ENCODE measurements around the gene KLHL36. TPM values are rescaled to one million over a fixed set of nuclear protein-coding genes. Genes with fewer than 3 reads are reported as not detected.
"Not testable (repeated sequence)": the region's sequence is repeated elsewhere in the genome, so short reads cannot be mapped to it uniquely, and the experiment has no call there.

Gene KLHL36
- polyA plus RNA-seq, 4 donors = 22.4 to 34.5 (median 29.4) TPM

GRCh38 chr16:84614968-84615813 is 33.1 kb upstream of the KLHL36 start:
- no peak for DNase-seq (ENCODE audit: low read depth in 4 of 4, low spot score in 2 of 4)

- DNase-seq (ENCODE audit: low read depth in 4 of 4, low spot score in 2 of 4) = peak in 1 of 4 donors; percentile 52
Observed at GRCh38 chr16:84616515-84616914, 31.8 kb upstream of the KLHL36 start.

GRCh38 chr16:84617041-84617790 is 31.1 kb upstream of the KLHL36 start:
- no peak for DNase-seq (ENCODE audit: low read depth in 4 of 4, low spot score in 2 of 4)

- DNase-seq (ENCODE audit: low read depth in 4 of 4, low spot score in 2 of 4) = peak in 3 of 4 donors; percentile 80 to 94 (median 89)
Observed at GRCh38 chr16:84617791-84618580, 30.3 kb upstream of the KLHL36 start, which contains the start of gene COTL1. TSS of gene COTL1 (minus strand) at chr16:84618078. CDS start at chr16:84617914, 164 bp downstream.

GRCh38 chr16:84618581-84619460 is 29.5 kb upstream of the KLHL36 start:
- DNase-seq (ENCODE audit: low read depth in 4 of 4, low spot score in 2 of 4) = no peak

GRCh38 chr16:84620913-84621312 is 27.4 kb upstream of the KLHL36 start:
- DNase-seq (ENCODE audit: low read depth in 4 of 4, low spot score in 2 of 4) = not testable (repeated sequence)

- DNase-seq (ENCODE audit: low read depth in 4 of 4, low spot score in 2 of 4) = no peak
Observed at GRCh38 chr16:84625556-84625955, 22.8 kb upstream of the KLHL36 start.

GRCh38 chr16:84628226-84628731 is 20.0 kb upstream of the KLHL36 start:
- no peak for DNase-seq (ENCODE audit: low read depth in 4 of 4, low spot score in 2 of 4)

- DNase-seq (ENCODE audit: low read depth in 4 of 4, low spot score in 2 of 4) = no peak
Observed at GRCh38 chr16:84629580-84629979, 18.7 kb upstream of the KLHL36 start.

GRCh38 chr16:84630009-84630408 is 18.3 kb upstream of the KLHL36 start:
- no peak for DNase-seq (ENCODE audit: low read depth in 4 of 4, low spot score in 2 of 4)

GRCh38 chr16:84630446-84631152 is 17.7 kb upstream of the KLHL36 start:
- DNase-seq (ENCODE audit: low read depth in 4 of 4, low spot score in 2 of 4) = no peak

GRCh38 chr16:84631153-84631466 is 17.2 kb upstream of the KLHL36 start:
- DNase-seq (ENCODE audit: low read depth in 4 of 4, low spot score in 2 of 4) = no peak

GRCh38 chr16:84631886-84632285 is 16.4 kb upstream of the KLHL36 start:
- no peak for DNase-seq (ENCODE audit: low read depth in 4 of 4, low spot score in 2 of 4)

- not testable (repeated sequence) for DNase-seq (ENCODE audit: low read depth in 4 of 4, low spot score in 2 of 4)
Observed at GRCh38 chr16:84632862-84633261, 15.4 kb upstream of the KLHL36 start.

GRCh38 chr16:84633622-84634021 is 14.7 kb upstream of the KLHL36 start:
- no peak for DNase-seq (ENCODE audit: low read depth in 4 of 4, low spot score in 2 of 4)

- DNase-seq (ENCODE audit: low read depth in 4 of 4, low spot score in 2 of 4) = no peak
Observed at GRCh38 chr16:84635702-84636101, 12.6 kb upstream of the KLHL36 start.

- DNase-seq (ENCODE audit: low read depth in 4 of 4, low spot score in 2 of 4) = no peak
Observed at GRCh38 chr16:84637709-84638108, 10.6 kb upstream of the KLHL36 start.

- no peak for DNase-seq (ENCODE audit: low read depth in 4 of 4, low spot score in 2 of 4)
Observed at GRCh38 chr16:84638231-84638806, 10.0 kb upstream of the KLHL36 start.

- no peak for DNase-seq (ENCODE audit: low read depth in 4 of 4, low spot score in 2 of 4)
Observed at GRCh38 chr16:84640145-84640544, 8.2 kb upstream of the KLHL36 start.

All from left renal cortex interstitium (tissue), 4 donors.